COR-L47 (cell line): ENCODE results near the gene AGRN.

Source experiments
- DNase-seq: peaks from one replicate; lab custom pipeline; 2025; lab: John Stamatoyannopoulos, UW

Gene AGRN

DNA sequence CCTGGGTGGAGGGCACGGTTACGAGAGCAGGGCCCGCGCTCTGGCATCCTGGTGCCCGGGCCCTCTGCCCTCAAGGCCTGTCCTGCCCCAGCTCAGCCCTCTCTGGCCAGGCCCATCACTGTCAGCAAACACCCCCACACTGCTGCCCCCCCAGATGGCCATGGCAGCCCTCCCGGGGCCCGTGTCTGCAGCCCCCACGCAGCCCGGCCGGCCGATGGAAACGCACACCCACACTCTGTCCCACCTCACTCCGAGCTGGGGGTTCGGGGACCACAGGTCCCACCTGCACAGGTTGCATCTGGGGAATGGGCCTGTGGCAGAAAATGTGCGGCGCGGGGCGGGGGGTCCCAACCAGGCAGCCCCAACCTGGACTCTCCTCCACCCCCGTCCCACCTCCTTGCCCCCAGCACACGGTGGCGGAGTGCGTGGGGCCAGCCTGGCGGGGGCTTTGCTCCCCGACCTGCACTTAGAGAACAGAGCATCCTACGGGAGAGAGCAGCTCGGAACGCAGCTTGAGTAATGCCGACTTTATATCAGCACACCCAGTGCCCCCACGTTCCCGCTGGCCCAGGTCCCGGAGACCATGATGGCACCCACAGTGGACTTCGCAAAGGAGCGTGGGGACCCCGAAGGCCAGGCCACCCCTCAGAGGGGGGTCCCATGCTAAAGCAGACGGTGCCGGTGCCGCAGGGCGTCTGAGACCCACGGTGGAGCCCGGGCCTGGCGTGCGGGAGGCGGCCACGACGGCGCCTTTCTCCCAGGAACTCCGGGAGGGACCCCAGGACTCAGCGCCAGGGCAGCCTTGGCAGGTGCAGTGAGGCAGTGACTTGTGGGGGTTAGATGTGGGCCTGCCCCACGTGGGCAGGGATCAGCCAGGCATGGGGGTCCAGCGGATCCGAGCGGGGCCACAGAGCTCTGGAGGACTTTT, 61.7 kb downstream of the AGRN start:
- DNase-seq: no peak

DNA sequence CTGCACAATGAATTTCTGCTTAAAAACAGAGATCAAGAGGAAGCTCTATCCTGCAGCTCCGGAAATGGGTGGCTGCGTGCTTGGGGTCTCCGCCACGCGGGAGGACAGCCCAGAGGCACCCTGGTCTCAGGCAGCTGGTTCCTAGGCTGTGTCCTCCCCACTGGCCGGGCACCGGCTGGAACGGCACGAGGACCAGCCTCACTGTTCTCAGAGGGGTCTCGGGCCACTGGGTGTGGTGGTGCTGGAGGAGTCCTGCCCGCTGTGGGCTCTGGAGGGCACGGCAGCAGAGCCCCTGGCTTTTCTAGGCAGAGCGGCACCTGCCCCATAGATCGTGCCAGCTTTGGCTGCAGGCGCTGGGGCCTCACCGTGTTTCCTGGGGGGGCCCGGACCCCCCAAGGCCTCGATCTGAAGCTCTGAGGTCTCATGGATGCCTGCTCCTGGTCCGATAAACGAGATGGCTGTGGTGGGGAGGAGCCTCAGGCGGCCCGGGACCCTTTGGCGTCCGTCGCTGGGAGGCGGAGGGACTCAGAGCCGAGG, 62.4 kb downstream of the AGRN start:
- no peak for DNase-seq

DNA sequence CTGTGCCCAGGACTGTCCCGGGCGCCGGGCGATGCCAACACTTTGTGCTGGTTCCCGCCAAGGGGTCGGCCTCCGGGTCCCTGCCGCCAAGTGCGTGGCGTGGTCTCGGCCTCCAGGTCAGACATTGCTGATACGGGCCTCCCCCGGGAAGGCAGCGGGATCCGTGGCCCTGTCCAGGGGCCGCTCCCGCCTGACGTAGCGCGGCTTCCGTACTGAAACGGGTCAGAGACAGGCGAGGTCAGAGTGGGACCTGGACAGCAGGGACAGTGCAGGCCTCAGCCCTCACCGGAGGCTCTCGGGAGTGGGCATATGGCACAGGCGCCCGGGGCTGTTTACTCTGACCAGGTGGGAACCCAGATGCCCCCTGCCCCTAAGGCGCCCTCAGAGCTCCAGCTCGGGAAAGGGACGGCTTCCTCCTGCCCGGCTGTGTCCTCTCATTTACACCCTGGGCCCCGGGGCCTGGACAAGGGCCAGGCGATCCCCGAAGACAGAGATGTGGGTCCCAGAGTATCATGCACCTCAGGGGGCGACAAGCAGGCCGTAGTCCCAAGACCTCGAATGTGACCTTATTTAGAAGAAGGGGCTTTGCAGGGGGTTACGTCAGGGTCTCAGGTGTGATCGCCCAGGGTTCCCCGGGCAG, 63.0 kb downstream of the AGRN start:
- DNase-seq: no peak

DNA sequence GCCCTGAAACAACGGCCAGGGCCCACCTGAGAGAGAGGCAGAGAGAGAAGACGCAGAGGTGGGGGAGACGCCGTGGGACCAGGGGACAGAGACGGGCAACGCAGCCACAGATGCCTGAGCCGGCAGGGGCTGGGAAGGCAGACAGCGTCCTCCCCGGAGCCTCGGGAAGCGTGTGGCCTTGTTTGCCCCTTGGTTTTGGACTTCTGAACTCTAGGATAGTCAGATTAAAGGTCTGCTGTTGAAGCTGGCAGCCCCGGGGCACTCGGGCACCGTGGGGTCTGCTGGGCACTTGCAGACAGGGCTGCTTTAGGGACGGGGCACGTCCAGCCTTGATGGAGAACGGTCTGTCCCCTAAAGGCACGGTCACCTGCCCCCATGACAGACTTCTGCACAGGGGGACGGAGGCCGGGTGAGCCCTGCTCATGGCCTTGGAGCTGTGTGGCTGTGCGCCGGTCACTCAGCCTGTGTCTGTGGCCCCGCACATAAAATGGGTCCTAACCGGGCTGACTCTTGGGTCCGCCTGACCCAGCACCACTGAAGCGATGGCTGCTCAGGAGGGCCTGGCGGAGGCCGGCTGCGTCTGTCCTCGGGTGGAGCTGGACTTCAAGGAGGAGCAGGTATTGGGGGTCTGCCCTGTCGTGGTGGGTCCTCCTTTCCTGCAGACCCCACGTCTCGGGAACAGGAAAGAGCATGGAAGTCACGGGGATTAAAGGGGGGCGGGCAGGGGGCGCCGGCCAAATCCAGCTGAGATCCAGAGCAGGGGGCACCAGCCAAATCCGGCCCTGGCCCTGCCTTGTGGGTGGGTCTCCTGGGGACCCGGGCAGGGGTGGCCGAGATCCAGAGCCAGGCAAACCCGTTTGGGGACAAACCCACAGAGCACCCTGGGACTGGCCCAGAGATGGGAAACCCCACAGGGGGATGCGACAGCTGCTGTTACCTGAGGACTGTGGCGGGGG, 63.8 kb downstream of the AGRN start:
- DNase-seq: no peak

DNA sequence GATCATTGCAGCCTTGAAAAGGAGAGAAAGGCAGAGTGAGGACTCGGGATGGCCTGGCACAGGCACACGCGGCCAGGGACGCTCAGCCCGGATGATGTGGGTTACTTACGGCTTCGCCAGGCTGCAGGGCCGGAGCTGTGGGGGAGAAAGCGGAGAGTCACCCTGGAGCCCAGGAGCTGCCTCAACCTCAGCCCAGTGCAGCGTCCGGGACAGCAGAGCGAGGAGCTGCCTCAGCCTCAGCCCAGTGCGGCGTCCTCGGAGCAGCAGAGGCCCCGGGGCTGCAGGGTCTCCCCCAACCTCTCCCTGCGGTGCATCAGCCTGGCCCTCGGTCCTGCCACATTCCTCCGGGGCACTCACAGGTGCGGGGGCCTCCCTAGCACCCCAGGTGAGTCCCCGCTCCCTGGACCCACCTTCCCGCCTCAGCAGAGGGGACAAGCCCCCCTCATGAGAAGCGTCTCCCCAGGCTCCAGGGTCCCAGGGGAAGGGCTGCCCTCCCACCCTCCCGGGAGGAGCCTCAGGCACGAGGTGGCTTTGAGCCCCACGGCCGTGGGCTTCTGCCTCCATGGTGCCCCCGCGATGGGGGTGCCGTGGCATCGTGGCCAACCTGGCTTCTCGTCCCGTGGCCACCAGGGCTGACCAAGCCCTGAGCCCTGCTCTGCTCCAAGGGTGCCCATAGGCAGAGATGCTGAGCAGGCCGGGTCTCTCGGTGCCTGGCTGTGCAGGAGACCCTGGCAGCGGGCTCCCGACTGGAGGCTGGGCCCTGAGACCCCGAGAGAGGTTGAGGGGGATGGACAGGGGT, 64.7 kb downstream of the AGRN start:
- no peak for DNase-seq

DNA sequence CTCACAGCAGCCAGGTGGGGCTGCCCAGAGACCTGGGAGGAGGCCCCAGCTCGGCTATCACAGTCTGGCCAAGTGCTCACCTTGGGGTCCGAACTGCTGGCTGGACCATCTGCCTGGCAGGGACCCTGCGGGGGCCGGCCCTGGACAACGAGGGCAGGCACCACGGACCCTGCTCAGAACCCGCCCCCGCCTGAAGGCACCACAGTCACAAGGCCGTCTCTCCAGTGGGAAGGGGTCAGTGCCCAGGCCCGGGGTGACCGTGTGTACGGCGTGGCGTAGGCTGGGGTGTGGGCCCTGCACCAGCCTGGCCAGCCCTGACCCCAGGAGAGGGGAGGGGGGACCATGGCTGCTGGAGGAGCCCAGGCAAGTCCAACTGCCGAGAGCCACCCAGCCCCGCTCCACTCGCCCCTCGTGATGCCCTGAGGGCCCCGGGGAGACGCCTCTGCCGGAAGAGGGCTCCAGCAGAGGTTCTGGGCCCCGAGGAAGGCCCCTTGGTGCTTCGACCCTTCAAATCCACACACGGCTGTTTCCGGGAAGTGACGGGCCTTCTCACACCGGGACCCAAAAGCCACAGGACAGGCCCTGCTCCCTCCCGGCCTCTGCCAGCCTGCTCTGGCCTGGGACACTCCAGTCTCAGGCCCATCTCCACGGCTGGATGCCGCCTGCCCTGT, 65.4 kb downstream of the AGRN start:
- no peak for DNase-seq

DNA sequence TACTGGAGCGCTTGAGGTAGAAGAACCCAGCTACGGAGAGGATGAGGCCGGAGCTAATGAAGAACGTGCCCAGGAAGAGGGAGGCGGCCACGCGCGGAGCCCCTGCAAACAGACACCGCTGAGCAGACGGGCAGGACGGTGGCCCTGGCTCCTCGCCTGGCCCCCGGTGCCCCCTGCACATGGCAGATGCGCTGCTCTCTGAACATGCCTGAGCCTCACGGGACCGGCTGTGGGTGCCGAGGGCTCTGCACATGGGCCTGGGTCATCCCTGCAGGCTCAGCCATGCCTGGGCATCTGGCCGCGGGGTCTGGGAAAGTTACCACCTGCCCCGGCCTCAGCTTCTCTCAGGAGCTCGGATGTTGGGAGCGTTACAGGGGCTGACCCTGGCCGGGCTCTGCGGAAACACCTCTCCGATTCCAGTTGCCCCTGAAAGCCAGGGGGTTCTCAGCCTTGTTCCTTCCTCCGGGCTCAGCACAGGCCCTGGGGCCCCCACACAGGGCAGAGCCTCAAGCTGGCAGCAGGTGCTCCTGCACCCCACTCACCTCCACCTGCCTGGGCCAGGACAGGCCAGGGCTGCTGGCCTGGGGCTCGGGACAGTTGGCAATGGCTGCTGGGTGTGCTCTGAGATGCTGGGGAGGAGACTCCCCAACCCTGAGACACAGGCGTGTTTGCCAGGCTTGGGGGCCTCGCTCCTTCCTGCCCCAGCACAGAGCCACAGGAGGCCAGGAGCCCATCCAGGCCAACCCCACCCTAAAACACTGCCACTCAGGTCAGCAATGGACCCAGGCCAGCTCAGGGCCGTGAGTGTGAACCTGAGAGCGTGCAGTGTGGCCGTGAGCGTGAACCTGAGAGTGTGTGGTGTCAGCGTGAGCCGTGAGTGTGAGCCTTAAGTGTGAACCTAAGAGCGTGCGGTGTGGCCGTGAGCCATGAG, 66.3 kb downstream of the AGRN start:
- DNase-seq: no peak

DNA sequence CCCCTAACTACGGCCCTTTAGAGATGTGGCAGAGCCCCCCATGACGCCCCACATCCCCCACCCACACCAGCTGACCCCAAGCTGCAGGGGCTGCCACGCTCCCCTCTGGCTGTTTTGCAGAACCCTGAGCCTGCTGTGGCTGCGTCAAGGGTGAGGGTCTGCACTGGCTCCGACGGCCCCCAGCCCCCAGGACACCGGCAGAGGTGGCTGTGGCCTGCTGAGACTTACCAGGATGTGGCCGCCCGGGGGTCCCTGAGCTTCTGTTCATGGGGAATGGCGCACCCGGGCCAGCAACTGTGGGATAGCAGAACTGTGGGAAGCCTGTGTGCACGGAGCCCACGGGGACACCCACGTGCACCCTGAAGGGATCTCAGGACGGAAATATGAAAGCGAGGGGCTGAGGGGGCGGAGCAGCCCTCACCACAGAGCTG, 67.0 kb downstream of the AGRN start:
- DNase-seq: no peak

DNA sequence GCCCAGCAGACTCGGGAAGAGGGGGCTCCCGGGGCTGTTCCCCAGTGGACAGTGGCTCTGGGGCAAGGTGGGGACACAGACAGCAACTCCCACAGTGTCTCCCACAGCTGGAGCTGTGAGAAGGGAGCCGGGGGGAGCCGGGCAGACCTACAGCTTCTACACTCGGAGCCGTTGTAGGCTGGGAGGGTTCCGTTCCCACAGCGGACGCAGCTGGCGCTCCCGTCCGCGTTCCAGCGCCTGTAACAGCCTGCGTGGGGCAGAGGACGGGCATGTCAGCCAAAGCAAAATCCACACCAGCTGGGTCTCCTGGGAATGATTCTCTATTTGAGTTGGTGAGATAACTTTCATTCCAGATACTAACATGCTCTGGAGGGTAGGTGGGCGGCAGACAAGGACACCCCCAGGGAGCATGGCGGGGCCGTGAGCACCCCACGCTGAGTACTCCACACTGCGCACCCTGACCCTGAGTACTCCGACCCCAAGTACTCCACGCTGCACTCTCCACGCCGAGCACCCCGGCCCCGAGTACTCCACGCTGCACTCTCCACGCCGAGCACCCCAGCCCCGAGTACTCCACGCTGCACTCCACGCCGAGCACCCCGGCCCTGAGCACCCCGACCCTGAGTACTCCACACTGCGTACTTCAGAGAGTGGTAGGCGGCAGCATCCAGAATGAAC, 67.6 kb downstream of the AGRN start:
- DNase-seq: no peak

DNA sequence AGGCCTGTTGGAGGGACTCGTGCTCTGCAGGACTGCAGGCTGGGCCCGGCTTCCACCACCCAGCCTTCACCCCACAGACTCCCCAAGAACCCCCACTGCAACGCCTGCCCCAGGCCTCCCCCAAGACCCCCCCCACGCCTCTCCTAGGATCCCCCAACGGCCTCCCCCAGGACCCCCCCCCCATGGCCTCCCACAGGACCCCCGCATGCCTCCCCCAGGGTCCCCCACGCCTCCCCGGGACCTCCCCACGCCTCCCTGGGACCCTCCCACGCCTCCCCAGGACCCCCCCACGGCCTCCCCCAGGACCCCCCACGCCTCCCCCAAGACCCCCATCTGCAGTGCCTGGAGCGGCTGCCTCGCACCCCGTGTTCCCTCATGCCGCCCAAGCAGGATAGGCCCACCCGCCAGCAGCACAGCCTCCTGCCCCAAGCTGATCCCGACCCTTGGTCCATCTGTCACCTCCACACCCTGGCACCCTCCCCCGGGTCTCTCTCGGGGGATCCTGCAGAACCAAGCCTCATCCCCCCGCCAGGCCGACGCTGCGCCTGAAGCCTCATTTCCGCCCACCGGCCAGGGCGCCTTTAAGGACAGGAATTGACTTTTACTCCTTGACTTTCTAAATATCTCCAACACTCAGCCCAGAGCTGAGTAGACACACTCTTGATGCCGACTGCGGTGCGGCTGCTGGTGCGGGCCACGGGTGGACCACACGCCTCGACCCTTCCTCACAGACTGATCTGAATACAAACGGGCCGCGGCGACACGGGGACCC, 68.3 kb downstream of the AGRN start:
- no peak for DNase-seq

DNA sequence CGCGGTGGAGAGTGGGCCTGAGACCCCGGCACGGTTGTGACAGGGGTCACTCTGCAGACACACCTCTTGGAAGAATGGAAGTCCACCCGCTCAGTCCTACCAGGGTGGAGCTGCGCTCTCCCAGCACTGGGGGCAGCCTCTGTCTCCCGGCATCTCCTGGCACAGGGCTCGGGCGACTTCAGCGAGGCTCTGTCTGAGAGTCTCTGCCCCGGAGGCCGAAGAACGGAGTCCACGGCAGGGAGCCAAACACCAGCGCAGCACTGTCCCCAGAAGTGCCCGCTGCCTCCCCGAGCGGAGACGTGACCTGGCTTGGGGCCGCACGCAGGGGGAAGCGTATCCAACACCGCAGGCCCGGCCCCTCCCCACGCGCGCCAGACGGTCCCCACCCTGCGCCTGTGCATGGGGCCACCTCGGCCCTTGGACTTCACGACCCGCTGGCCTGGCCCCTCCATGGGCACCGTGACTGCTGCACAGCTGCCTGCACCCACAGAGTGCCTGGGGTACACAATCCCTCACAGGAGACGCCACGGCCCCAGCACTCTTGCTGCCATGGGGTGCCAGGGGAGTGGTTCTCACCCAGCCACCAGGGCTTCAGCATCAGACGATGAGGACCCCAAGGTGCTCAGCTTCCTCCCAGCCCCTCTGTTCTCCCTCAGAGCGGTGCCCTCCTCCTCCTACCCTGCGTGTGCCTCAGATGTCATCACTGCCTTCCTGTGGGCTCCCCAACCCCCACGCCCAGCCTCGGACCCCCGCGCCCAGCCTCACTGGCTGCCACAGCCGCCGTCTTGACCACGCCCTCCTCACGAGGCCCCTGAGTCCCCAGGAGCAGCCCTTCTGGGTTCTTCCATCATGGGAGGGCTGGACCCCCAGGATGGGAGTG, 69.1 kb downstream of the AGRN start:
- no peak for DNase-seq

DNA sequence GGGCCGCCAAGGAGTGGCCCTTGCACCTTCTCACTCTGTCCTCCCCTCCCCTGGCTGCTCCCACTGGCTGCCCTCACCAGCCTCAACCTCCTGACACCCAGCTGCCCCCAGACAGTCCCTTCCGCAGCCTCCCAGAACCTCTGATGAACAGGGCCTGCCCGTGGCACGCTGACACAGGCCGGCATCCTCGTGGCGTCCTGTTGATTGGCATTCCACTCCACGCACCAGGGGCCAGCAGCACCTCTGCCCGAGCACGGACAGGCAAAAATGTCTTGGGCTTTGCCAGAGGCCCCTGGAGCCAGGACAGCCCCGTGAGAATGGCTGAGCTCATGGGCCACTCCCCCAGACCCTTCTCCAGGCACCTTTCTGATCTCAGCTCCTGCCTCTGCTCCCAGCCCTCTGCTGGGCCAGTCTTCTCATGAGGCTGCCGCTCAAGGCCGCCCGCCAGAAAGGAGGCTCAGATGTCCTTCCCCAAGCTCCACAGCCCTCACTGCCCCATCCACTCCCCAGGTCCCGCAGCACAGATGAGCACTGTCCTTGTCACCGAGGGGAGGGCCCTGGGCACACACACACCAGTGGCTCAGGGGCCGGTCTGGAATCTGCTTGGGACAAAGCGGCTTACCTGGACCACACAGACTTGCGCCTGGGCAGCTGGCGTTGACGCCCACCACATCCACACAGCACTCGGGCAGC, 70.0 kb downstream of the AGRN start:
- DNase-seq: no peak

DNA sequence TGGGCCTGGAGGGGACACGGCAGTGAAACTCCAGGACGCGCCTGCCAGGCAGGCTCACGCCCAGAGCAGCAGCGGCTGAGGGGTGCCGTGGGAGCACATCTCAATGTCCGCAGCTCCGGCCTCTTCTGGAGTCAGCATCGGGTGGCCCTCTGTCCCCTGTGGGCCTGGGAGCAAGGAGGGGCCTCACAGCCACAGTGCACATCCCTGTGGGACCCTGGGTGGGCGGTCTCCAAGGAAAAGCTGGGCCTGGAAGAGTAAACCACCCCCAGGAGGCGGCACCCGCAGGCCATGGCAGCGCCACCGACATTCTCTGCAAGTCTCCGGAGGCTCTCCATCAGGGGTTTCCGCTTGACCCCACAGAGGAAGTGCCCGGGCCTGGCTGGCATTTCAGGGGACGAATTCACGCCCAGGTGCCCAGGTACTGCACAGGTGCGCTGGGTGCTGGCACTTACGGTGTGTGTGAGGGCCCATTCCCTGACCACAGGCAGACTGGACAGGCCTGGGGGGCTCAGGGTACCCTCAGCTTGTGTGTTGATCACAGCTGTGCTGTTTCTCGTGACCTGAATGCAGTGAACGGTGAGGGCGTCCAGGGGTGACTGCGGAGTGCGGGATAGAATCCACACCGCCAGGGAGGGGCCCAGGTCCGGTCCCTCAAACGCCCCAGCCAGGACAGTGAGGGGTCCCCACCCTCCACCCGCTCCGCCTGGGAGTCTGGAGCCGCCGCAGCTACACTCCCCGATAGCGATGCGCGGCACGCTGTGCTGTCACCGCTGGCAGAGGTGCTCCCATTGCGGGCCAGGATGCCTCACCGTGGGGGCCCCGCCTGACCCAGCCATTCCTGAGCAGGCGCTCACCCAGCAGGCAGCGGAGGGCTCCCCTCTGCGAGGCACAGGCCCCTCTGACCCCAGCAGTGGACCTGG, 70.8 kb downstream of the AGRN start:
- DNase-seq: no peak

DNA sequence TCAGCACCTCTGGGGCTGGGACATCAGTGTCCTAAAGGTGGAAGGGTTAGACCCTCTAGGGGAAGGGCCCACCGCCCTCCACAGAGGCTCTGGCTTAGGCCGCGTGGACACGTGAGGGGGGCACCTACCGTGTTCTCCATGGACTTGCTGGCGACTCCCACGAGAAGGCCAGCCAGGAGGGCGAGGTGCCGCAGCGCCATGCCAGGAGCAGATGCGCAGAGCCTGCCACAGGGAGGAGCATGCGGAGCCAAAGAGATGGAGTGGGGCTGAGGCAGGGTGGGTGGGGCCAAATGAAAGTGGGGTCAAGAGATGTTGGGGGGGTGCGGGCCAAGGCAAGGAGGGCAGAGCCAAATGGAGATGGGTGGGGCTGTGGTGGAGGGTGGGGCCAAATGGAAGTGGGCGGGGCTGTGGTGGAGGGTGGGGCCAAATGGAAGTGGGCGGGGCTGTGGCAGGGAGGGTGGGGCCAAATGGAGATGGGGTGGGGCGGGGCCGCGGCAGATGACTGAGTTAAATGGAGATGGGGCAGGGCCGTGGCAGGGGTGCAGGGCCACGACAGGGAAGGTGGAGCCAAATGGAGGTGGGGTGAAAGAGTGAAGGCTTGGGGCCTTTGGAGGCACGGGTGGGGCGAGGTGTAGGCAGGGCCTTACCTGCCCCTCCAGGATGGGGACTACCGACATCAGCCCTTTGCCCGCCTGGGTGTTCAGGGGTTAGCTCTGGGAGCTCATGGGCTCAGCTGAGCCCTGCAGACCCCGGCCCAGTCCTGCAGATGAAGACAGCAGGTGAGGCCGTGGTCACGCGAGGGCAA, 71.6 kb downstream of the AGRN start:
- no peak for DNase-seq
